ENCODE measurements around the gene ATXN7L1. TPM values are rescaled to one million over a fixed set of nuclear protein-coding genes. Genes with fewer than 3 reads are reported as not detected.
"Not testable (repeated sequence)": the region's sequence is repeated elsewhere in the genome, so short reads cannot be mapped to it uniquely, and the experiment has no call there.

ATXN7L1 gene
- total and polyA plus RNA-seq, 2 of the 8 experiments (the other 6 are each of a cell fraction or from before 2014, with no cell fraction given), result 14.3 to 34.0 TPM

- H3K23ac ChIP-seq (ENCODE audit: insufficient read length); H3K4ac ChIP-seq (replicated peaks; ENCODE audit: insufficient read length, low read depth, low read length); H4K8ac ChIP-seq (ENCODE audit: extremely low read depth, insufficient read depth, low read length); H3K18ac ChIP-seq (ENCODE audit: extremely low read depth, low read length); POLR2A ChIA-PET (ENCODE audit: partially characterized antibody); H3K4me2 ChIP-seq (ENCODE audit: insufficient read depth in 1 of 2, low read depth in 2 of 2, low read length in 2 of 2); H3K27ac ChIP-seq (ENCODE audit: low read depth, low read length); H2BK5ac ChIP-seq (ENCODE audit: low read depth, low read length); FAIRE-seq; H2AK5ac ChIP-seq (ENCODE audit: low read depth, low read length); H3K79me1 ChIP-seq (ENCODE audit: low read depth, low read length); H3K4me1 ChIP-seq (replicated peaks in 1 of 4; ENCODE audit: control insufficient read depth in 3 of 4, insufficient read depth in 4 of 4, low read length in 3 of 4); H3K79me2 ChIP-seq (ENCODE audit: control insufficient read depth in 1 of 2, insufficient read depth in 2 of 2, low read length in 2 of 2); CTCF ChIA-PET (ENCODE audit: partially characterized antibody); H3K27me3 ChIP-seq (replicated peaks in 1 of 4; ENCODE audit: control insufficient read depth in 3 of 4, extremely low read depth in 1 of 4, insufficient read depth in 3 of 4, low read length in 3 of 4); H4K20me1 ChIP-seq (replicated peaks in 1 of 2; ENCODE audit: control insufficient read depth in 1 of 2, insufficient read depth in 2 of 2, low read length in 2 of 2); H2BK15ac ChIP-seq (ENCODE audit: low read length); H3K56ac ChIP-seq (replicated peaks; ENCODE audit: insufficient read length, low read depth, low read length); H3K14ac ChIP-seq (ENCODE audit: insufficient read length); H2AFZ ChIP-seq (ENCODE audit: low read length); H4K91ac ChIP-seq (replicated peaks; ENCODE audit: insufficient read length, low read length); DNase-seq (ENCODE audit: low read depth in 1 of 2, low spot score in 2 of 2); H2BK20ac ChIP-seq (ENCODE audit: low read length); H3K9ac ChIP-seq (replicated peaks in 1 of 4; ENCODE audit: extremely low read depth in 1 of 4, low read depth in 3 of 4, low read length in 3 of 4); H4K5ac ChIP-seq (ENCODE audit: insufficient read length, low read depth, low read length); H2BK12ac ChIP-seq (ENCODE audit: low read depth, low read length); H2BK120ac ChIP-seq (replicated peaks; ENCODE audit: low read depth, low read length); H3K23me2 ChIP-seq (ENCODE audit: low read depth, low read length): not testable (repeated sequence)
- 90% methylated on average over 4 of the region's 4 CpGs; no CpG with 5 or more reads in 1 of the 2 experiments for WGBS, 2 experiments (ENCODE audit: extremely low coverage in 1 of 2, insufficient coverage in 1 of 2, insufficient read length in 1 of 2, insufficient replicate concordance in 2 of 2, low coverage in 1 of 2, low lambda C conversion rate in 2 of 2, missing lambda C conversion rate in 1 of 2)
- peaks cover 29 to 38% of the 10 kb centered on the region in 2 experiments for H3K9me3 ChIP-seq (ENCODE audit: insufficient read depth in 2 of 2, low read depth in 1 of 2, low read length in 1 of 2)
- H3K4me3 ChIP-seq (ENCODE audit: extremely low read depth in 1 of 4, insufficient read depth in 2 of 4, low read depth in 3 of 4, low read length in 4 of 4), result 0 out of 8 replicates have a peak overlapping the region, but pooled peaks of 1 of the 4 experiments have one; percentile 27
- peaks cover 0 to 27% (median 1%) of the 10 kb centered on the region in 4 experiments; a peak in 4 of 8 replicates for H3K36me3 ChIP-seq (ENCODE audit: control insufficient read depth in 2 of 4, insufficient read depth in 4 of 4, low read length in 3 of 4)
These were observed 165.7 kb downstream of the ATXN7L1 start for GRCh38 chr7:105710720-105711119.

Measured in H1 (cell line).